ENCODE data around the gene CTBP2.
A peak's percentile ranks its signal among the peaks of the same experiment; 100 is the strongest.

CTBP2 gene

DNA sequence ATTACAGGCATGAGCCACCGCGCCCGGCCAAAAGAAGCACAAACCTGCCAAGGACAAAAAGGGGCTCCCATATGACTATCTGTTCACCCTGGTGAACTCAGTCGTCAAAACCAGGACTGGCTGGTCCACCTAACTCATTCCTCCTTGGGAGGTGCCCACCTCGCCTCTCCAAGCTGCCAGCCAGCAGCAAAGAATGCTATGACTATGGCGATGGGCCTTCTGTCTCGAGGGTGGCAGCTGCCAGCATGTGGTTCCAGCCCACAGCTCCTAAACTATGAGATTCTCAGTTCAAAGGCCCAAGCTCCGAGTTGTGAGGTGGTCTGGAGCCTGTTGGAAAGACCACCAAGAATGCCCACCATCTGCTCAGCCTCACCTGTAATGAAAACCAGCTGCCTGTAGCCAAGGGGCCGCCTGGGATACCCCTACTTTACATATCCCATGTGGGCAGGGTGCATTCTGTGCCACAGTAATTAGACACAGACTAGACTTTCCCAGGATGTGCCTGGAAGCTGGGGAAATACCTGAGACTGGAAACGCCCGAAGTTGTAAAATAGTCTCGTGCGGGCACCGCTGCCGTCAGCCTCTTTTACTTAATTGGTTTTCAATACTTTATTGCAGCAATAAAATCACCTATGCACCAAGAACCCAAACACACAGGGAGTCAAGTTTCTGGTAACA, 147.4 kb downstream of the CTBP2 start:
- no peaks in the 10 kb centered on the region for H3K9me3 Mint-ChIP-seq

DNA sequence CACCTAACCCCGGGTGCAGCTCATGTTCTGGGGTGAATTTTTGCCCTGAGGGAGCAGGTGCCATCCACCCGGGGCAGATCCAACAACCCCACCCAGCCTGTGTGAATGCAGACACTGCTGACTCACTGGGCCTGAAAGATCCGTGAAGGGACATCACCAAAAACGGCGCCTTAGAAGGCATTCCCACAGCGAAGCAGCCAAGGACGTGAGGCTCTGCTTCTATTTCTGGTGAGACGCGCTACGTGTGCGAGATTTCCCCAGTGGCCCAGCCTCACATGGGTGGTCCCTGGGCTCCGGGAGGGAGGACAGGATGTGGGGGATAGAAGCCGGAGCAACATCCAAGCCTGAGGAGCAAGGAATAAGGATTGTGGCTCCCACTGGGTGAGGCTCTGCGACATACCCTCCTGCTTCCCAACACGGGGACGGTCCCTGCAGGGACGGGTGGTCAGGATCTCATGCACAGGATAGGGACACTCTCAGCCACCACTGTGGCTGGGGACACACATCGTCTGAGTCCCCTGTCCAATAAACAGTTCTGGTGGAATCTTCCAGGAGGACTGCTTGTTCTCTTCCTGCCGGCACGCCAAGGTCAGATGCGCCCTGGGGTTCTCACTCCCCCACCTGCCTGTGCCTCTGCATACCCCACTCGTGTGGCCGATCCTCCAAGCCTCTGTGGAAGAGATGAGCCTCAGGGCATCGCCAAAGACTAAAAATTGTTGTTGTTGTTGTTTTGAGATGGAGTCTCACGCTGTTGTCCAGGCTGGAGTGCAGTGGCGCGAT, 148.2 kb downstream of the CTBP2 start:
- Mint-ChIP-seq H3K9me3 (no peaks in the 10 kb centered on the region), H3K27ac (no peak overlapping the region), H3K27me3 (ENCODE audit: low read depth) (peaks cover 3% of the 10 kb centered on the region), H3K36me3 (ENCODE audit: low read depth) (peaks cover 39% of the 10 kb centered on the region), H3K4me1 (peaks cover 50% of the 10 kb centered on the region), H3K4me3 (no peak overlapping the region)
- TF ChIP-seq, protein P1, sequence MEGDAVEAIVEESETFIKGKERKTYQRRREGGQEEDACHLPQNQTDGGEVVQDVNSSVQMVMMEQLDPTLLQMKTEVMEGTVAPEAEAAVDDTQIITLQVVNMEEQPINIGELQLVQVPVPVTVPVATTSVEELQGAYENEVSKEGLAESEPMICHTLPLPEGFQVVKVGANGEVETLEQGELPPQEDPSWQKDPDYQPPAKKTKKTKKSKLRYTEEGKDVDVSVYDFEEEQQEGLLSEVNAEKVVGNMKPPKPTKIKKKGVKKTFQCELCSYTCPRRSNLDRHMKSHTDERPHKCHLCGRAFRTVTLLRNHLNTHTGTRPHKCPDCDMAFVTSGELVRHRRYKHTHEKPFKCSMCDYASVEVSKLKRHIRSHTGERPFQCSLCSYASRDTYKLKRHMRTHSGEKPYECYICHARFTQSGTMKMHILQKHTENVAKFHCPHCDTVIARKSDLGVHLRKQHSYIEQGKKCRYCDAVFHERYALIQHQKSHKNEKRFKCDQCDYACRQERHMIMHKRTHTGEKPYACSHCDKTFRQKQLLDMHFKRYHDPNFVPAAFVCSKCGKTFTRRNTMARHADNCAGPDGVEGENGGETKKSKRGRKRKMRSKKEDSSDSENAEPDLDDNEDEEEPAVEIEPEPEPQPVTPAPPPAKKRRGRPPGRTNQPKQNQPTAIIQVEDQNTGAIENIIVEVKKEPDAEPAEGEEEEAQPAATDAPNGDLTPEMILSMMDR (IDR thresholded peaks at IDR 0.05; ENCODE audit: unreplicated experiment in 3 of 3), result no peak

More for the DNA sequence above, 147.4 kb downstream of the CTBP2 start:
- Mint-ChIP-seq H3K27me3 (ENCODE audit: low read depth) (peaks cover 3% of the 10 kb centered on the region), H3K27ac (no peak overlapping the region), H3K4me1 (peaks cover 54% of the 10 kb centered on the region), H3K36me3 (ENCODE audit: low read depth) (peaks cover 46% of the 10 kb centered on the region), H3K4me3 (no peak overlapping the region)
- TF ChIP-seq, protein P1 (IDR thresholded peaks at IDR 0.05; ENCODE audit: unreplicated experiment in 3 of 3), result no peak

DNA sequence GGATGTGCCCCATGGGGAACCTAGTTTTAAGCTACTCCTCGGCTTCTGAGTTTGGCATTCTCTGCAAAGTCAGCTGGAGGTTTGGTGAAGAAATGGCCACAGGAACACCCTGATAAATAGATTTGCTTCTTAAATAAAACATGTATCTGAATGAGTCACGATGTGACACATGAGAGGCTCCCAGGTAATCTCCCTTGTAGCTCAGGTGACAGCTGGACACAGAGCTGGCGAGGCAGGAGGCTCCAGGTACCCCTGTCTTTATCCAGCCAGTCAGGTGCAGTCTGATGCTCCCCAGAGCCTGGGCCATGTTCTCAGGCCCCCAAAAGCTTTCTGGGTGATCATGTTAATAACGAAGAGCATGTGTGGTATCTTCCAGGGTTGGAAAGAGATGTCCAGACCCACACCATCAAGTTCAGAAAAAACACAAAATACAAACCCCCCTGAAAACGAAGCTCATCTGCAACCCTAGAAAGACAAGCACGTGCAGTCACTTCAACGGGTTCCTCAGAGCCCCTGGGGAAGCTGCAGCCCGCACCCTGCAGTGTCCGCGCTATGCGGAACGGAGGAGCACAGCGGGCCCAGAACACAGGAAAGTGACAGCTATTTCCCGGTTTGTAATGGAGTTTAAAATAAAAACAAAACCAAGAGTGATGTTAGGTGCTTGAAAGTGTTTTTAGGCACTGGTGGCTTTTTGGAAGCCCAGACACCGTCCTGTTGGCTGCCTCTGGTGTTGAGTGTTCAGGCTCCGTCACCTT, 149.0 kb downstream of the CTBP2 start:
- TF ChIP-seq, protein P1 (IDR thresholded peaks at IDR 0.05; ENCODE audit: unreplicated experiment in 3 of 3), result no peak
- H3K27me3 Mint-ChIP-seq (ENCODE audit: low read depth), result peaks cover 3% of the 10 kb centered on the region
- H3K9me3 Mint-ChIP-seq, result no peaks in the 10 kb centered on the region
- peaks cover 50% of the 10 kb centered on the region for H3K4me1 Mint-ChIP-seq
- peaks cover 35% of the 10 kb centered on the region for H3K36me3 Mint-ChIP-seq (ENCODE audit: low read depth)
- H3K27ac Mint-ChIP-seq, result no peak overlapping the region
- H3K4me3 Mint-ChIP-seq, result no peak overlapping the region

DNA sequence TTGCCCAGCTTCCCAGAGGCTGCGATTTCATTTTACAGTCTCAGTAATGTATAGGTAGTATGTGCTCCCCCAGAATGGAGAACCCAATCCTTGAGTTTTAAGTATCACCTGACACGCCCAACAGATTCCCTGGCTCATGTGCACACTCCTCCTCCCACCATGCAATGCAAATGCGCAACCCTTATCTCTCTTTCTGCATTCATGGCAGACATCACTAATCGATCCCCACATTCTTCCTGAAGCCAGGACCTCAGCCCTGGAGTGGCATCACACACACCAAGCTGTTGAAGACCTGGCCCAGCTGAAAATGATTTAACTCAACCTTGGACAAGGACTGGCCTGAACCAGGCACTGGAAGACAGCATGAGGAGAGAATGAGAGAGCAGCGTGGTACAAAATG, 150.0 kb downstream of the CTBP2 start:
- H3K4me3 Mint-ChIP-seq, result no peak overlapping the region
- peak overlapping the region in 2 of 3 experiments; percentile 5 to 9 for H3K27ac Mint-ChIP-seq
- H3K27me3 Mint-ChIP-seq (ENCODE audit: low read depth), result peaks cover 3% of the 10 kb centered on the region
- peaks cover 55% of the 10 kb centered on the region for H3K4me1 Mint-ChIP-seq
- H3K9me3 Mint-ChIP-seq, result no peaks in the 10 kb centered on the region
- TF ChIP-seq, protein P1 (IDR thresholded peaks at IDR 0.05; ENCODE audit: unreplicated experiment in 3 of 3), result no peak
- H3K36me3 Mint-ChIP-seq (ENCODE audit: low read depth), result peaks cover 33% of the 10 kb centered on the region

DNA sequence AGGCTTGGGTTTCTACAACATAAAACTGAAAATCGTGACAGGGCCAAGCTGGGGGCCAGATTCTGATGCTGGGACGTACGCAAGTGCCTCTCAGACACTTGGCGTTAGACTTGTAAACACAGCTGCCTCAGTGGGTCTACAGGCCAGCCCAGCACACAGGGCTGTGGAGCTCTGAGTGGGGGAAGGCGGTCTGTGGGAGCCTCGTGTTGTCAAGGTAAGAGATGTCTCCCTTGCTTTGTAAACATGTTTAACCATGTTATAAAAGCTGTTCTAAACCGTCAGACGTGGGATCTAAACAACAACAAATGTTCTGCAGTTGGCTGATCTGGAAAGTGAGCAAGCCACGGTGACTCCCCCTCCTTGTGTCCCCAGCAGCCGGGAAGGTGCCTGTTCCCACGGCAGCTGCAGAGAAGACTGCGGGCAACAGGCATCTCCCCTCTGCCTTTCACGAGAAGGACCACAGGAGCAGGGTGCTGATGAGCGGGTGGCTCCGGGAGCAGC, 150.7 kb downstream of the CTBP2 start:
- TF ChIP-seq, protein P1 (IDR thresholded peaks at IDR 0.05; ENCODE audit: unreplicated experiment in 3 of 3), result no peak

More for the DNA sequence above, 150.7 kb downstream of the CTBP2 start:
- Mint-ChIP-seq H3K4me1 (peaks cover 54% of the 10 kb centered on the region), H3K27me3 (ENCODE audit: low read depth) (peaks cover 3% of the 10 kb centered on the region), H3K9me3 (no peaks in the 10 kb centered on the region), H3K36me3 (ENCODE audit: low read depth) (peaks cover 29% of the 10 kb centered on the region), H3K4me3 (no peak overlapping the region), H3K27ac (peak overlapping the region; percentile 9 to 35 (median 23))
